ENCODE measurements around the gene CRHR2.

The CRHR2 gene

GRCh38 chr7:30707391-30708357 is 25.4 kb upstream of the CRHR2 start:
- in situ Hi-C loops (cut with HindIII; ENCODE audit: low sequenced_read_pairs) = no loop called here
- DNase-seq (ENCODE audit: low read depth) = no peak
- no peak overlapping the region for H3K4me3 ChIP-seq (ENCODE audit: low read depth, low read length)
- TF ChIP-seq CTCF (IDR thresholded peaks at IDR 0.05; ENCODE audit: low read depth, low read length, missing control alignments) = no peak

DNA sequence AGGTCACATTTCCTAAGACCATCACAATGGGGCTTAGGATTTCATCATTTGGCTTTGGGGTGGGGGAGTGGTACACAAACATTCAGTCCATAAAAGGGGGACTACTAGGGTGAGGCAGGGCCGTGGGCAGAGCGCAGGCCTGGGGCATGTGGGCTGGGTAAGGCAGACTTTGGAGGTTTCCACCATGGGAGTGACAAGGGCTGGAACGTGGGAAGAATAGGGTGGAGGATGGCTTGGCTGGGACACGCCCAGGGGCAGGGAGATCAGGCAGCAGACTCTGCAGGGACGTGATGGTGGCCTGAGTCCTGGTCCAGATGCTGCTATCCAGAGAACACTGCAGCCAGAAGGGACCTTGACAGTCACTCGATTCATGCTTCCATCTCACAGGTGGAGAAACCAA is 24.7 kb upstream of the CRHR2 start:
- H3K4me3 ChIP-seq (ENCODE audit: low read depth, low read length) = no peak overlapping the region
- in situ Hi-C loops (cut with HindIII; ENCODE audit: low sequenced_read_pairs) = no loop called here
- no peak for DNase-seq (ENCODE audit: low read depth)
- no peak for TF ChIP-seq CTCF (IDR thresholded peaks at IDR 0.05; ENCODE audit: low read depth, low read length, missing control alignments)

- in situ Hi-C loops (cut with HindIII; ENCODE audit: low sequenced_read_pairs) = no loop called here
- TF ChIP-seq CTCF (IDR thresholded peaks at IDR 0.05; ENCODE audit: low read depth, low read length, missing control alignments) = no peak
Observed at GRCh38 chr7:30706316-30706715, 24.1 kb upstream of the CRHR2 start.

DNA sequence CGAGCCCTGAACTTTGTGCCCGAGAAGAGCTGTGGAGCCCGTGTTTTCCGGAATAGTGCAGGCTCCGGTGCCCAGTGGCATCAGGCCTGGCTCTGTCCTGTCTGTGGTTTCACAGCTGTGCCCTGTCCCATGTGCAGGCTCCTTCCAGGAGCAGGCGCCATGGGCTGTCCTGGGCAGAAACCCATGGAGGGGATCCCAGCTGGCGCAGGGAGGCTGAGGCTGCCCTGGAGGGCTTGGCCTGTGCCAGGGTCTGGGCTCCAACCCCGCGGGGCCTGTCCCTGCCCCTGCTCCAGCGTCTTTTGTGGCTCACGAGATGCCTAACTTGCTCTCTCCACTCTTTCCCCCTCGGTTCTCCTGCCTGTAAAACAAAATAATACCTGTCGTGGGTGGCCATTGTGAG is 23.3 kb upstream of the CRHR2 start:
- in situ Hi-C loops (cut with HindIII; ENCODE audit: low sequenced_read_pairs) = no loop called here
- DNase-seq (ENCODE audit: low read depth) = no peak
- H3K4me3 ChIP-seq (ENCODE audit: low read depth, low read length) = no peak overlapping the region
- no peak for TF ChIP-seq CTCF (IDR thresholded peaks at IDR 0.05; ENCODE audit: low read depth, low read length, missing control alignments)

More at GRCh38 chr7:30706316-30706715, 24.1 kb upstream of the CRHR2 start:
- DNase-seq (ENCODE audit: low read depth) = no peak
- H3K4me3 ChIP-seq (ENCODE audit: low read depth, low read length) = no peak overlapping the region

- no peak overlapping the region for H3K4me3 ChIP-seq (ENCODE audit: low read depth, low read length)
- no peak for TF ChIP-seq CTCF (IDR thresholded peaks at IDR 0.05; ENCODE audit: low read depth, low read length, missing control alignments)
- no peak for DNase-seq (ENCODE audit: low read depth)
- in situ Hi-C loops (cut with HindIII; ENCODE audit: low sequenced_read_pairs) = no loop called here
Observed at GRCh38 chr7:30705008-30705407, 22.8 kb upstream of the CRHR2 start.

DNA sequence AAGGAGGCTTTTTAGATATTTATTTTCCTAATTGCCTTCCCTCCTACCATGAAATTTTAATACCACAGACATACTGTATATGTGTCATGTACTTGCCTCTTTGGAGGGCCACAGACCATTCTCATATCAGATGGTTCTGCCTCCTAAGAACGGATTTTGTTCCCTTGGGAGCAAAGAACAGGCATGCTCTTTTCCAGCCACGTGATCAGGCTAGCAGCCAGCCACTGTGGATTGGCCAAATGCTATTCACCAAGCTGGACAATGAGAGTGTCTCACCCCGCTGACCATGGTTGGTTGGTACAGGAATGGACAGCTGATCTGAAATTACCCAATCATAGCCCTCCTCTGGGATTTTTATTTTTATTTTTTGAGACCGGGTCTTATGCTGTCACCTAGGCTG is 21.5 kb upstream of the CRHR2 start:
- no peak for DNase-seq (ENCODE audit: low read depth)
- in situ Hi-C loops (cut with HindIII; ENCODE audit: low sequenced_read_pairs) = loop anchor here (5.0 kb wide), 1 partner anchor 44 kb away; no protein-coding TSS in a partner anchor
- no peak for TF ChIP-seq CTCF (IDR thresholded peaks at IDR 0.05; ENCODE audit: low read depth, low read length, missing control alignments)
- no peak overlapping the region for H3K4me3 ChIP-seq (ENCODE audit: low read depth, low read length)

Data from astrocyte of the cerebellum (primary cell).